ENCODE measurements around the gene CEP63.
"Not testable (repeated sequence)": the region's sequence is repeated elsewhere in the genome, so short reads cannot be mapped to it uniquely, and the experiment has no call there.

CEP63 gene

GRCh38 chr3:134590766-134591165, 104.9 kb downstream of the CEP63 start:
- no peak for DNase-seq

GRCh38 chr3:134592806-134593205, 106.9 kb downstream of the CEP63 start:
- DNase-seq: no peak

GRCh38 chr3:134594331-134594741, 108.5 kb downstream of the CEP63 start:
- peak; percentile 43 for DNase-seq

- DNase-seq: not testable (repeated sequence)
Observed at GRCh38 chr3:134594986-134595385, 109.1 kb downstream of the CEP63 start.

GRCh38 chr3:134597390-134597970, 111.6 kb downstream of the CEP63 start:
- no peak for DNase-seq

- no peak for DNase-seq
Observed at GRCh38 chr3:134598763-134599545, 113.1 kb downstream of the CEP63 start.

- no peak for DNase-seq
Observed at GRCh38 chr3:134600206-134600605, 114.3 kb downstream of the CEP63 start.

- DNase-seq: peak; percentile 4
Observed at GRCh38 chr3:134600685-134601463, 115.0 kb downstream of the CEP63 start.

GRCh38 chr3:134601539-134602439, 115.9 kb downstream of the CEP63 start:
- no peak for DNase-seq

- DNase-seq: no peak
Observed at GRCh38 chr3:134602440-134602814, 116.6 kb downstream of the CEP63 start.

GRCh38 chr3:134603480-134603879, 117.6 kb downstream of the CEP63 start:
- no peak for DNase-seq

GRCh38 chr3:134603956-134604355, 118.1 kb downstream of the CEP63 start:
- DNase-seq: no peak

GRCh38 chr3:134605556-134605955, 119.7 kb downstream of the CEP63 start:
- no peak for DNase-seq

- no peak for DNase-seq
Observed at GRCh38 chr3:134606033-134607025, 120.5 kb downstream of the CEP63 start.

GRCh38 chr3:134607054-134608022, 121.5 kb downstream of the CEP63 start:
- DNase-seq: no peak

GRCh38 chr3:134608023-134608770, 122.3 kb downstream of the CEP63 start:
- DNase-seq: no peak

- no peak for DNase-seq
Observed at GRCh38 chr3:134608771-134609435, 123.0 kb downstream of the CEP63 start.

GRCh38 chr3:134609821-134610431, 124.1 kb downstream of the CEP63 start:
- no peak for DNase-seq
